Measurements from ENCODE around the gene KPRP.

Gene KPRP

GRCh38 chr1:152776361-152776760, 18.5 kb downstream of the KPRP start:
- DNase-seq = no peak

GRCh38 chr1:152777510-152778137, 19.8 kb downstream of the KPRP start:
- DNase-seq = no peak

- no peak for DNase-seq
These were observed 25.3 kb downstream of the KPRP start for GRCh38 chr1:152783095-152783494.

- no peak for DNase-seq
These were observed 28.3 kb downstream of the KPRP start, which contains the start of gene LCE1E for GRCh38 chr1:152786077-152786476. Gene LCE1E (plus strand): TSS chr1:152786257. CDS start chr1:152787300, 1,043 bp downstream.

GRCh38 chr1:152795686-152796085, 37.9 kb downstream of the KPRP start:
- DNase-seq = no peak

- no peak for DNase-seq
These were observed 38.6 kb downstream of the KPRP start, which contains the start of gene LCE1D for GRCh38 chr1:152796421-152796820. Gene LCE1D (plus strand): TSS chr1:152796721. CDS start chr1:152797795, 1,074 bp downstream.

- no peak for DNase-seq
These were observed 43.5 kb downstream of the KPRP start for GRCh38 chr1:152801333-152801732.

GRCh38 chr1:152806576-152806975, 48.8 kb downstream of the KPRP start, which contains the start of gene LCE1C:
Gene LCE1C (minus strand): TSS chr1:152806651. CDS start chr1:152805478, 1,173 bp downstream.
- no peak for DNase-seq

- no peak for DNase-seq
These were observed 53.2 kb downstream of the KPRP start for GRCh38 chr1:152811050-152811449.

Measured in NCI-H1048 (cell line).